Neuronal stem cell (in vitro differentiated cells): ENCODE results near the gene ADGRL3.
"Not testable (repeated sequence)": the region's sequence is repeated elsewhere in the genome, so short reads cannot be mapped to it uniquely, and the experiment has no call there.

Experiments
- DNase-seq: peaks from one replicate; pipeline ENCODE4 v3.0.0-alpha.2; 2013; ENCODE audit warnings: low spot score
- H2AFZ ChIP-seq: one replicate; pipeline ENCODE4 v1.6.1; 2013; ENCODE audit warnings: mild to moderate bottlenecking, low read length, inconsistent platforms
- H2AK5ac ChIP-seq: 2 replicates; pipeline ENCODE4 v1.6.1; 2013; ENCODE audit warnings: low read depth, mild to moderate bottlenecking, inconsistent platforms, low read length, moderate library complexity, mixed read lengths
- H2BK120ac ChIP-seq: 2 replicates; pipeline ENCODE4 v1.6.1; 2013; ENCODE audit warnings: low read depth, mild to moderate bottlenecking, inconsistent platforms, low read length, moderate library complexity, mixed read lengths
- H2BK12ac ChIP-seq: one replicate; pipeline ENCODE4 v1.6.1; 2013; ENCODE audit warnings: low read length, inconsistent platforms
- H2BK15ac ChIP-seq: 2 replicates; pipeline ENCODE4 v1.6.1; 2013; ENCODE audit warnings: mild to moderate bottlenecking, low read length, inconsistent platforms, mixed read lengths
- H2BK5ac ChIP-seq: one replicate; pipeline ENCODE4 v1.6.1; 2013; ENCODE audit warnings: inconsistent platforms, mild to moderate bottlenecking, low read length, moderate library complexity
- H3K14ac ChIP-seq: one replicate; pipeline ENCODE4 v1.6.1; 2013; ENCODE audit warnings: low read length, inconsistent platforms
- H3K18ac ChIP-seq: 2 replicates; pipeline ENCODE4 v1.6.1; 2013; ENCODE audit warnings: low read length, inconsistent platforms
- H3K23ac ChIP-seq: 2 replicates; pipeline ENCODE4 v1.6.1; 2013; ENCODE audit warnings: low read depth, mild to moderate bottlenecking, mixed read lengths, low read length, inconsistent platforms; ENCODE audit not compliant: poor library complexity
- H3K27ac ChIP-seq: replicated peaks from 3 replicates; pipeline ENCODE4 v1.5.1; 2013; ENCODE audit warnings: low read length, inconsistent platforms
- H3K27me3 ChIP-seq, 3 experiments: 2 replicates each; pipeline ENCODE4 v1.6.1; 2013; ENCODE audit warnings: low read length in 3 of 3, mild to moderate bottlenecking in 2 of 3, inconsistent platforms in 1 of 3, low read depth in 1 of 3, mixed read lengths in 1 of 3, moderate library complexity in 1 of 3; ENCODE audit not compliant: control insufficient read depth in 3 of 3, insufficient read depth in 3 of 3
- H3K36me3 ChIP-seq, 2 donors: replicated peaks in 1 of 2; 2 replicates each; pipeline ENCODE4 v1.6.1; 2013; ENCODE audit warnings: low read length in 2 of 2; ENCODE audit not compliant: control insufficient read depth in 2 of 2, insufficient read depth in 2 of 2
- H3K4ac ChIP-seq: 2 replicates; pipeline ENCODE4 v1.6.1; 2013; ENCODE audit warnings: inconsistent platforms, mild to moderate bottlenecking, low read length, moderate library complexity
- H3K4me1 ChIP-seq, 2 donors: 1 replicate in 1 of 2; 2 replicates in 1 of 2; pipeline ENCODE4 v1.6.1; 2013; ENCODE audit warnings: low read length in 2 of 2, low read depth in 1 of 2; ENCODE audit not compliant: control insufficient read depth in 2 of 2, insufficient read depth in 1 of 2
- H3K4me2 ChIP-seq: one replicate; pipeline ENCODE4 v1.6.1; 2013; ENCODE audit warnings: mild to moderate bottlenecking, low read length, inconsistent platforms; ENCODE audit not compliant: insufficient read depth, poor library complexity, severe bottlenecking
- H3K4me3 ChIP-seq, 2 donors: 2 replicates each; pipeline ENCODE4 v1.5.1; 2013; ENCODE audit warnings: low read length in 2 of 2, mild to moderate bottlenecking in 2 of 2, inconsistent platforms in 1 of 2, moderate library complexity in 1 of 2
- H3K79me1 ChIP-seq: one replicate; pipeline ENCODE4 v1.6.1; 2013; ENCODE audit warnings: low read depth, mild to moderate bottlenecking, inconsistent platforms, low read length, moderate library complexity
- H3K9ac ChIP-seq: one replicate; pipeline ENCODE4 v1.6.1; 2013; ENCODE audit warnings: mild to moderate bottlenecking, low read depth, low read length, inconsistent platforms; ENCODE audit not compliant: poor library complexity
- H3K9me3 ChIP-seq, 2 donors: replicated peaks in 1 of 2; 2 replicates each; pipeline versions ENCODE3 to v1.6.1; 2013; ENCODE audit warnings: low read length in 2 of 2, mild to moderate bottlenecking in 2 of 2, inconsistent platforms in 1 of 2, low read depth in 1 of 2, mixed read lengths in 1 of 2, moderate library complexity in 1 of 2; ENCODE audit not compliant: control insufficient read depth in 2 of 2, insufficient read depth in 1 of 2
- H4K8ac ChIP-seq: one replicate; pipeline ENCODE4 v1.6.1; 2013; ENCODE audit warnings: low read depth, mild to moderate bottlenecking, inconsistent platforms, low read length, moderate library complexity
- H4K91ac ChIP-seq: one replicate; pipeline ENCODE4 v1.6.1; 2013; ENCODE audit warnings: low read length, low read depth, mild to moderate bottlenecking, inconsistent platforms; ENCODE audit not compliant: poor library complexity
- WGBS, 2 donors: extraction: QIAGEN DNeasy Blood & Tissue Kit; methylation state at CpG; one replicate each; pipeline ENCODE4 v1.1.7; 2013; ENCODE audit warnings: missing lambda C conversion rate in 2 of 2, mixed read lengths in 1 of 2; ENCODE audit not compliant: insufficient read length in 2 of 2, insufficient replicate concordance in 1 of 2; ENCODE audit errors: extremely low coverage in 2 of 2; 5-methylcytosine and 5-hydroxymethylcytosine counted together

The ADGRL3 gene

GRCh38 chr4:61756937-61757336 lies 556.8 kb downstream of the ADGRL3 start:
- H2BK5ac ChIP-seq, H2BK120ac ChIP-seq, H3K14ac ChIP-seq, H3K9me3 ChIP-seq, H2BK15ac ChIP-seq, H3K79me1 ChIP-seq, H4K91ac ChIP-seq, DNase-seq, H3K4me2 ChIP-seq, H3K23ac ChIP-seq, H3K18ac ChIP-seq, H3K27me3 ChIP-seq, H3K27ac ChIP-seq, H2AFZ ChIP-seq, H3K4me3 ChIP-seq, H3K36me3 ChIP-seq, H2AK5ac ChIP-seq, H3K4me1 ChIP-seq, H3K4ac ChIP-seq, H4K8ac ChIP-seq, H2BK12ac ChIP-seq, H3K9ac ChIP-seq: not testable (repeated sequence)
- WGBS, 2 donors = no CpG with 5 or more reads among the region's 5 CpGs

- H3K79me1 ChIP-seq, H3K9me3 ChIP-seq, H4K8ac ChIP-seq, H2BK120ac ChIP-seq, H3K27ac ChIP-seq, H3K4me1 ChIP-seq, H4K91ac ChIP-seq, H3K18ac ChIP-seq, H3K36me3 ChIP-seq, DNase-seq, H2AFZ ChIP-seq, H2BK12ac ChIP-seq, H2AK5ac ChIP-seq, H3K14ac ChIP-seq, H3K23ac ChIP-seq, H2BK5ac ChIP-seq, H3K27me3 ChIP-seq, H3K4ac ChIP-seq, H3K4me3 ChIP-seq, H2BK15ac ChIP-seq, H3K9ac ChIP-seq, H3K4me2 ChIP-seq: not testable (repeated sequence)
- WGBS, 2 donors = no CpG with 5 or more reads among the region's 1 CpG
Observed at GRCh38 chr4:61757983-61758382, 557.9 kb downstream of the ADGRL3 start.

- not testable (repeated sequence) for H3K23ac ChIP-seq, H2BK120ac ChIP-seq, H3K14ac ChIP-seq, H4K91ac ChIP-seq, H2AFZ ChIP-seq, H3K27ac ChIP-seq, H2AK5ac ChIP-seq, H3K27me3 ChIP-seq, H3K79me1 ChIP-seq, H2BK12ac ChIP-seq, H2BK15ac ChIP-seq, H3K18ac ChIP-seq, H4K8ac ChIP-seq, H2BK5ac ChIP-seq, H3K4me3 ChIP-seq, H3K36me3 ChIP-seq, DNase-seq, H3K4me1 ChIP-seq, H3K9me3 ChIP-seq, H3K4ac ChIP-seq, H3K4me2 ChIP-seq, H3K9ac ChIP-seq
- no CpG with 5 or more reads among the region's 1 CpG for WGBS, 2 donors
Observed at GRCh38 chr4:61758596-61758995, 558.5 kb downstream of the ADGRL3 start.

- not testable (repeated sequence) for H2BK15ac ChIP-seq, H3K4me1 ChIP-seq, H3K9ac ChIP-seq, H3K14ac ChIP-seq, H3K4me3 ChIP-seq, H3K36me3 ChIP-seq, H2BK5ac ChIP-seq, H3K23ac ChIP-seq, H2AK5ac ChIP-seq, DNase-seq, H3K4me2 ChIP-seq, H2BK12ac ChIP-seq, H3K9me3 ChIP-seq, H2BK120ac ChIP-seq, H2AFZ ChIP-seq, H3K79me1 ChIP-seq, H3K27me3 ChIP-seq, H3K4ac ChIP-seq, H3K18ac ChIP-seq, H4K91ac ChIP-seq, H3K27ac ChIP-seq, H4K8ac ChIP-seq
- WGBS, 2 donors = no CpG with 5 or more reads among the region's 7 CpGs
Observed at GRCh38 chr4:61759245-61759644, 559.1 kb downstream of the ADGRL3 start.
